GM18498 (cell line): ENCODE results near the gene FAM120A.
A peak's percentile ranks its signal among the peaks of the same experiment; 100 is the strongest.

Source experiments
- ATAC-seq: cut with Tn5 transposase; IDR thresholded peaks from one replicate; pipeline ENCODE4 v1.9.1; 2021; ENCODE audit warnings: mild to moderate bottlenecking, moderate library complexity; ENCODE audit not compliant: unreplicated experiment

The FAM120A gene

DNA sequence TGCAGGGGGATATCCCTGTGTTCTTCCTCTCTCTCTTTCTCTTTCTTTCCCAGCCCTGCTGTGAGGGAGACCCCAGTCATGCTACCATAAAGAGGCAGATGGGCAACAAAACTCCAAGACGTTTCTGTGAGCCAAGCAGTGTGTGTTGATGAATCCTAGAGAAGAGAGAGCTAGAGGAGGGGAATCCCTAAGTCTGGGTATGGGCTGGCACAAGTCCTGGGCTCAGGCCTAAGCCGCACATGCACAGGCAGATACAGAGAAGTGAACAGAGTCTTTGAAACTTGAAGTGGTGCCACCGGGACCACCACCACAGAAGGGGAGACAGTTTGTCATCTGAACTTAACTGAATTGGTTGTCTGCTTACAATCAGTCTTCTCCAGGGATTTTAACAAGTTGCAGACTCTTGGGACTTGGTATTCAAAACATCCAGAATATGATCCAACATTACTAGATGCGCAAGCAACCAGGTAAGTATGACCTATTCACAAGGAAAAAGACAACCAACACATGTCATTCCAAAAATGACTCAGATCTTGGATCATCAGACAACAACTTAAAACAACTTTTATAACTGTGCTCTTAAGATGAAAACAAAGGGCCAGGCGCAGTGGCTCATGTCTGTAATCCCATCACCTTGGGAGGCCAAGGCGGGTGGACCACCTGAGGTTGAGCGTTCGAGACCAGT, 10.4 kb upstream of the FAM120A start:
- no peak for ATAC-seq

DNA sequence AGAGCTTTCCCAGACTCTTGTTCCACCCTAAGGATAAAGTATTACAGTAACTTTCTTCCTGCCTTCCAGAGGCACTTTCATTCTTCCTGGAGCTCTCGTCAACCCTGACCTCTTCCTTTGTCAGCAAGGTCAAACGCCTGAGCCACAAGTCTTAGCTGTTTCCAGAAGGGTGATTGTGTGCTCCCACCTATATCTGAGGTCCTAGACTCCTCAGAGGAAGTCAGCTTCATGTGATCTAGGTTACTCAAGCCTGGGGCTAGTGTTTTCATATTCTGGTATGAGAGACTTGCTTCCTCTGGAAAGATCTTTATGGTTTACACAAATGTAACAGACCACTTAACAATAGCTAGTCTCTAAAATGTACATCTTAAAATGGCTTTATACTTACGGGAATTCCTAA, 5.4 kb upstream of the FAM120A start:
- ATAC-seq, result no peak

DNA sequence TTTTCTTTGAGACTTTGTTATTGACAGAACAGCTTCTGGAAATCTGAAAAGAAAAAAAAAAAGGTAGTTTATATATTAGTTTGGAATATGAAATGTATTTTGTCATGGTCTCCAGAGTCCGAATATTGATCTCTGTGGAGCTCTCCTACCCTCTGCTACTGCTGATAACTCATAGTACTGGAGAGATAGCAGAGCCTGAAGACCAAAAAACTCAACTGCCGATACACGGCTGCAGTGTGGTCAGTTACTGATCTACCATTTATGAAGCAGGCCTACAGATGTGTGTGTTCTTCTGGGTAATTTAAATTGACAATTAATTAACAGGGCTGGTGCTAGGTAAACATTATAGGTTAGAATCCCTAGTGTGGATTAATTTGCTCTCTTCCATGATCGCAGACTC, 3.8 kb upstream of the FAM120A start:
- ATAC-seq, result no peak

DNA sequence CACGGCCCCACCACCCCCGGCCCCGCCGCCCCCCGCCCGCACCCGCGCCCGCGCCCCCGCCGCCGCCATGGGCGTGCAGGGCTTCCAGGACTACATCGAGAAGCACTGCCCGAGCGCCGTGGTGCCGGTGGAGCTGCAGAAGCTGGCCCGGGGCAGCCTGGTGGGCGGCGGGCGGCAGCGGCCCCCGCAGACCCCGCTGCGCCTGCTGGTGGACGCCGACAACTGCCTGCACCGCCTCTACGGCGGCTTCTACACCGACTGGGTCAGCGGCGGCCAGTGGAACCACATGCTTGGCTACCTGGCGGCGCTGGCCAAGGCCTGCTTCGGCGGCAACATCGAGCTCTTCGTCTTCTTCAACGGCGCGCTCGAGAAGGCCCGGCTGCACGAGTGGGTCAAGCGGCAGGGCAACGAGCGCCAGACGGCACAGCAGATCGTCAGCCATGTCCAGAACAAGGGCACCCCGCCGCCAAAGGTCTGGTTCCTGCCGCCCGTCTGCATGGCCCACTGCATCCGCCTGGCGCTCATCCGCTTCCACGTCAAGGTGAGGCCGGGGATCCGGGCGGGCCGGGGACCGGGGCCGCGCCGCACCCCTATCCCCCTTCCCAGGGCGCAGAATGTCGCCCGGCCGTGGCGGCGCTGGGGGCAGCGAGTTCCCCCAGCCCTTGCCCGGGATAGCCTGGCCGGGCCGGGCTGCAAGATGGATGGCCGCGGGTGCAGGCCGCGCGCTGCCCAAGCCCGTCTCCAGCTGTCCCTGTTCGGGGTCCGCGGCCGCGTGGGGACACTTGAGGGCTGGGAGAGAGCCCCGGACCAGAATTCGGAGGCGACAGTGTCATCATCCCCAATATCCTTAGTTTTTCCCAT, 594 bp downstream of the FAM120A start:
- peak; percentile 21 for ATAC-seq

DNA sequence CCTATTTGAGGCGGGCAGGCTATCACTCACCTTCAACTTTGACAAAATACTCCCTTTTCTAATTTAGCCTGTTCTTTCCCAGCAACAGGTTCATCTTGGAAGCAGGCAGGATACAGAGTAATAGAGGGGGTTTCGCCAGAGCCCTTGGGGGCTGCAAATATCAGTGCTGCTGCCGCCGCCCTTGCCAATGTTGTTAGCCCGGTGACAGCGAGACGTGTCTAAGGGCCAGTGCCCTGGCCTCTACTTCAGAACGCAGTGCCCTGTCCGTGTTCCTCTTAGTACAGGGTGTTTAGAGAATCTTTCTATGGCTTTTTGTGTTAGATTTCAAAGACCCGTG, 1.2 kb downstream of the FAM120A start:
- no peak for ATAC-seq

DNA sequence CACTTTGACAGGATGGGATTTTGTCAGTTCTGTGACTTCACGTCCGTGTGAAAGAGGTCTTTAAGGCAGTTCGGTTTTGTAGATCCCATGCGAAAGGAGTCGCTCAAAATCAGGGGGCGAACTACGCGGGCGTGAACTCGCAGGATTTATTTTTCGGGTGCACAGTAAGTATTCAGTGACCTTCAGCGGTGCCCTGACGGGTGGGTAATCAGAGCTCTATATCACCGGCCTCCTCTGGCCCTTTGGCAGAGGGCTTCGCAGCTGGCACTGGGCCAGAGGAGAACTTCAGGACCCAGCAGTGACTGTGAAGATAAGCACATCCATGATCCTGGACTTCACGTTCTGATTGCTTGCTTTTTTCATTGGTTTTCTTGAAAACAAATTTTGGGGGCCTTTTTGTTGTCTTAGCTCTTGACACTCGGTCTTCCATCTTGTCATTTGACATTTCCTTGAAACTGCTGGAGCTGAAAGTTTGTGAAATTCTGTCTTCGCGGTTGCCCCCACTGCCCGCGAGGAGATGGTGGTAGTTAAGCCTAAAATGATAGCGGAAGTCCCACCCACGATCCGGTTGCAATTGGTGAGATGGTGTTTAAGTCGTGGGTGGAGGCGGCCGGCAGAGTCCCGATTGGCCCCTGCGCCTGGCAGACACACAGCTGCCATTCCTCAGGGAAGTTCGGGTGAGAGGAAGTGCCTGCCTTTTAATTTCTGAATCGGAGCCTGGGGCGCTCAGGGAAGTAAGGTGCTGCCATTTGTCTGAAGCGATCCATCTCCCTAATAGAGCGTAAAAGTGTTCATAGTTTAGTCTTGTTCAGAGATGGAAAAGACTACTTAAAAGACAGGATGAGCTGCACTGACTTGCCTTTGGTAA, 1.8 kb downstream of the FAM120A start, which contains the start of gene FAM120AOS:
Gene FAM120AOS (minus strand): TSS at position 535 of the 868 bp plus-strand sequence. CDS start 872 bp downstream, outside the sequence.
- ATAC-seq, result peak; percentile 64

DNA sequence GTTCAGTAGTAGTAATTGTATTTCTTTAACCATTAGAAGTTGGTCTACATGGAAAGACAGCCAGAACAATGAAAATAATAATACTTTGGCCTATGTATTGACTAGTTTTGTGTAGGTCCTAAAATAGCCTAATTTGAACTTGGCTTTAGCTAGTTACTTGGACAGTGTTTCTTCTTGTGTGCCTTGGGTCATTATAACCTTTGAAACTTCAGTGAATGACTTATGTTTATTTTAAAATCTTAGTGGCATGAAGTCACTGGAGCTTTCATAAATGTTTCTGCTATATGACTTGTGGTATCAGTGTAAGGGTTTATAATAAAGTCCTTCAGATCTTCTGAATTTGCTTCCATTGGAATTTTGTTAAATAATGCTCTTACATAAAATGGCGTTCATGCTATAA, 4.5 kb downstream of the FAM120A start:
- ATAC-seq, result no peak

DNA sequence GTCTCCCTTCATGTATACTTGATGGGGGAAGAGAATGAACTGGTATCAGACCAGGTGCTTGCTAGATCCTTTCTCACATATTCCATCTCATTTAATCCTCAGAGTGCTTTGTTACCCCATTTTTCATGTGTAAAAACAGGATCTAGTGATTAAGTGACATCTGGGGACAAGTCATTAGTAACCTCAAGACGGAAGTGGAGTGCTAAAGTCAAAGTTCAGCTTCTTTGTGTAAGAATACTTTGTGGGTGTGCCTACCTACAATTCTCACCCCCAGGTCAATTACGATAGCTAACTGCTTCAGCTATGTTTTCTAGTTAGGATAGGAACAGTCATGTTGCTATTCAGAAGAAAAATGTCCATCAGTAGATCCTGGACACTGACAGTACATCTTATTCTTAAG, 5.0 kb downstream of the FAM120A start:
- ATAC-seq, result no peak

DNA sequence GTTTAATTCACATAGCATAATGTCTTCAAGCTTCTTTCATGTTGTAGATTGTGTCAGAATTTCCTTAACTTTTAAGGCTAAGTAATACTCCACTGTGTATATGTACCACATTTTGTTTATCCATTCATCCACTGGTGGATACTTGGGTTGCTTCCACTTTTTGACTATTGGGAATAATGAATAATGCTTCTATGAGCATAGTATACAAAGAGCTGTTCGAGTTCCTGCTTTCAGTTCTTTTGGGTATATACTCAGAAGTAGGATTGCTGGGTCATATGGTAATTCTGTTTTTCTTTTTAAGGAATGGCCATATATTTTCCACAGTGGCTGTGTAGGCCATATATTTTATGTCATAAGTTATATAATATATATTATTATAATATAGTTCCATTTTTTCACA, 5.5 kb downstream of the FAM120A start:
- no peak for ATAC-seq

DNA sequence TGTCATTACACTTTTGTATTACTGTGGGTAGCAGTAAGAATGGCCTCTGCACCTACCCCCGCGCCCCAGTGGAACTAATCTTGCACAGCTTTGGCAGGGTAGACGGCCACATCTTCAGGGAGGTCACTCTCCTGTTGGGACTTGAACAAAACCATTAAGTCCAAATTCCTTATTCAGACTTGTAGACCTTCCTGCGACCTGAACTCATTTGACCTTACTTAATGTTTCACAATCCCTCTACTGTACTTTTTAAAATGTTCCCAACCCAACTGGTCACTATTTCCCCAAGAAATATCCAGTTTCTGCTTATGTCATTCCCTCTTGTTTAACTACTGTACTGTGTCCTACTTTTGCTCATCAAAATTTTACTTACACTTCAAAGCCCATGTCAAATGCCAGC, 7.2 kb downstream of the FAM120A start:
- ATAC-seq, result no peak

DNA sequence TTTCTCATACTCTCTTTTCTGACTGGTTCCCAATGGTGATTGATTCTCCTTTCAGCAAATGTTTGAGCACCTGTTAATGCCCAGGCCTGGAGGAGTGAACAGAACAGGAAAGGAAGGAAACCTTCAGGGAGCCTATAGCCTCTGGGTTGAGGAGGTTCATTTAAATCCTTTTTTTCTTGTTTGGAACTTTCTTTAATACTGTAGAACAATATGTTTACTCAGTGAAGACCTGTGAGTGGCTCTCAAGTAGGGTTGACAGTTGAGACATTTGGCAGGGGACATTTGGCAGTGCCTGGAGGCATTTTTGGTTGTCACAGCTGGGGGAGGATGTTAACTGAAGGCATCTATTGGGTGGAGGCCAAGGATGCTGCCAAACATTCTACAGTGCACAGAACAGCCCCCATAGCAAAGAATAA, 8.0 kb downstream of the FAM120A start:
- ATAC-seq, result no peak

DNA sequence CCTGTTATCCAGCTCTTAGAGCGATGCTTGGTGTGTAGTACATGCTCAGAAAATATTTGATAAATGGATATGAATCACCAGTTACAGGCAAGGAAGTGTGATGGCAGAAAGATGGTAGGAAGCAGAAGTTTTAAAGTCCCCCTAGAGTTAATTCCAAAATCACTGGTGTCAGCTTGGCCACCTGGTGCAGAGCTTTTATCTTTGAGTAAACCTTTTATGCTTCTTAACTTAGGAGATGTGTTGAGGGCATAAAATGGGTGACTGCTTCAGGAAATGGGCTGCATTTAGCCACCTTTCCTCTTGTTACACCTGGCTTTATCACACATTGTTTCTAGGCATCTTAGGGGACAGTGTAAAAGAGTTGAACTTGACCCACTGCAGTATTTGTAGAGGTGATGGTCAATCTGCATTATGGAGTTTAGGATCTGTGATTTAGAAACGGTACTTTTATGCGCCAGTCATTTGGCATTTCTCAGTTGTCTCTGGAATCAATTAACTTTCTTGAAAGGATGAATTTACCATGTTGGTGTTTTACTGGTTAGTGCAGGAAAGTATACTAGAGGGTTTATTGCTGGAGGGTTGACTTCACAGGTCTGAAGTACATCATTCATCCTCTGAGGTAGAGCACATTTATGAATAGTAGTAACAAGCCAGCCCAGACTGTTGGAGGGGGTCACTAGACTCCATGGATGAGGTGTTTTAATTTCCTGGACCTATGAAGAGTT, 9.4 kb downstream of the FAM120A start:
- no peak for ATAC-seq

DNA sequence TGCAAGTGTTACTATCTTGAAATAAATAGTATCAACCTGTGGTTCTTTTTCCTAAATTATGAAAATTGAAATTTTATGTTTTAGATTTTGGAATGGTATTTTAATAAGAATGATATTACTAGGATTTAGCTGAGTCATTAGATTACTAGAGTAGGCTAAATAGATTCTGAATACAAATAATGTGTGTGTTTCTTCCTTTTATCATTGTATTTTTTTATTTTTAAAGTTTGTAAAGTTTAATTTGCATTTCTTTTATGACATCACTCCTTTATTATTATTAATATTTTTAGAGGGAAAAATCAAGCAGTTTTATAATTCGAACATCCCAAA, 9.9 kb downstream of the FAM120A start:
- no peak for ATAC-seq

DNA sequence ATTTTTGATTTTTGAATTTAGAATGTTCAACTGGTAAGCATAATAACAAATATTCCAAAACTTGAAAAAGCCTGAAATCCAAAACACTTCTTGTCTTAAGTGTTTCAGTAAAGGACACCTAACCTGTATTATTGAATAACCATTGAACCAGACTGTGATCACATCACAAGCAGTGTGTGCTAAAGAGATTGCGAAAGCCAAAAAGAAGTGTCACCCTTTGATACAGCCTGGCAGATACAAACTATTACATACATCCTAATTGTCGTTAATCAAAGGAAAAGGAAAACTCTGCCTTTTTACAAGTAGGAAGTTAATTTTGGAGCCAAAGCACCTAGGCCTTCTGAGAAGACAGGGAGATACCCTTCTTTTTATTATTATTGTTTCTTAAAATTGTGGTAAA, 10.3 kb downstream of the FAM120A start:
- ATAC-seq, result no peak

DNA sequence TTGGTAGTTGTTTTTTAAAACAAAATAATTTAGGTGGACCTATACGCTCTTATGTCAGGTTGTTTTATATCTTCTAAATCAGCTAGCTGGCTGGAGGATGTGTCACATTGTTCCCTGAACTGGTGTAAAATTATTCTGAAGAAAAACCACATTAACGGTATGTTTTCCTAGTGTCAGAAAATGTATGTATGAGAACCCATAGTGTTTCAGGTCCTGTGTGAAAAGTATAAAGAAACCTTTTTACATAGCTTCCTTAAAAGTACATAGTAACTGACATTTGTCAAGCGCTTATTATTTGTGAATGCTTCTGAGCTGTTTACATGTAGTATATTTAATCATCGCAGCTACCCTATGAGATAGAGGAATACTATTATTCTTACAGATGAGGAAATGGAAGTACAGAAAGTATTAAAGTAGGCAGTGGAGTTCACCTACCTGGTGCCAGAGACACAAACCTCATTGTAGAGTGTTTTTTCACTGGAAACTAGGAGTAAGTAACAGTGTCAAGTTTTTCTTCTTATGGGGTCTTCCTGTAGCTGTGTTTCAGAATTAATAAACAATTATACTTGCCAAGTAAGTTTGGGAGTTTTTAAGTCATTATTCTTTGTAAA, 12.3 kb downstream of the FAM120A start:
- ATAC-seq, result no peak

DNA sequence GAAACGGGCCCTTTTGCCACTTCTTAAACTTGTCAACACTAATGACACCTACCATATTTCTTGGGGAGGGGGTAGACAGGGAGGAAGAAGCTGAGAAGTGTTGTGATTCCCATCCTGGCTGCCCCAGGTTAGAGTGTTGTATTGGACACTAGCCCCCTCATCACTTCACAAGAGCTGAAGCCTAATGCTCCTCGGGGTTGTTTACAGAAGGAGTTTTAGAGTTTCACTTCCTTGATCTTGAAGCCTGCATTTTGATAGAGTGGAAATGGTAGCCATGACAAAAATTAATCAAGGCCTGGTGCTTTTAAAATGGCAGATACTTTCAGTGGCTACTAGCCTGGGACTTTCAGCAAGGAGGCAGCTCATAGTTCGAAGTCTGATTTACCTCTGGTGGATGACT, 12.9 kb downstream of the FAM120A start:
- no peak for ATAC-seq

DNA sequence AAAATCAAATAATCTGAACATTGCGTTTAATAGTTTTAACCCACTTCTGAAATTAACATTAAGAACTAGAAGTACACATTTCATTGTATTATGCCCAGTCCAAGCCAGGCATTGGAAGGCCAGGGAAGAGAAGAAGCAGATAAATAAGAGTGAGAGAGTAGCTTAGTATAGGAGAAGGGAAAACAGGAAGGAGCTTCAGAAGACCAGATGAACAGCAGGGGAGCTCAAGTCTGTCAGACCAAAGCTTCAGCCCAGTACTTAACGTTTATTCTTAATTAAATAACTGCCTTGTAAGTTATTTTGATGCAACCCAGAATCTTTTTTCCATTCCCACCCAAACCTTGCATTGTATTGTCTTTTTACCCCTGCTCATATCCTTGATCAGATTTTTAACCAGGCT, 13.4 kb downstream of the FAM120A start:
- no peak for ATAC-seq

DNA sequence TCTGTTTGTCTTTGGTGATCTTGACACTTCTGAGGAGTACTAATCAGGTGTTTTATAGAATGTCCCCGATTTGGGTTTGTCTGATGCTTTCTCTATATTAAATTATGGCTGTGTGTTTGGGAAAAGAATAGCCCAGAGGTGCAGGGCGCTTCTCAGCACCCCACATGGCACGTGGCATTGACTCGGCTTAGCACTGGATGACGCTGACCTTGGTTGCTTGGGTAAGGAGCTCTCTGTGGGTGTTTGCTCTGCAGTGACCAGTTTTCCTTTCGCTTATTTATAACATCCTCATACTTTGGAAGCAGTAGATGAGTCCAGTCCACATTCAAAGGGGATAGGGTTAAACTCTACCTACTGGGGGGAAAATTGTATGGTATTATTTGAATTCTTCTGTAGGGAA, 14.4 kb downstream of the FAM120A start:
- no peak for ATAC-seq

DNA sequence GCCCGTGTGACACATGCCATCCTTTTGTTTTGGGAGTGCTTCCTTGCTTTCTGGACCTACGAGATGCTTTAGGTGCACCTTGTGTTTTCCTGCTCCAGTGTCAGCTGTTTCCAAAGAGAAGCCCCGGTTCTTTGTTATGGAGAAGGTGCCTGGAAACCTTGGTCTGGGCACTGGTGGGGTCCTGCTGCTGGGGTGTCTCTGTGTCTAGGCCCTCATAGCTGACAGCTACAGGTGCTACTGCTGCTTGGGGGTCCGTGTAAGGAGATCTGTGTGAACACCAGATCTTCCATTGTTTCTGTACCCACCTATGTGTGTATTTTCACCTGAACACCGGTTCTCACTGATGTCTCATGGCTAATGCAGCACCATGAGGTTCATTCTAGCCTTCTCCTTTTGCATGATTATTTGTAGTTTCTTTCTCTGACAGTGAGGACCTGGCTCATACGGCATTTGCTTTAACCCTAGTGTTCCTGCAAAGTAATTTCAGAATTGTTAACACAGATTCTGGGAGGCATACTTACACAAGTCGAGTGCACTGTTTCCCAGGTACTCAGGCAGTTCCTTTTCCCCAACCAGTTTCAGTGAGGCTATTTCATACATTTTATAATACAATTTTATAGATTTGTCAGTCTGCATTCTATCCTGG, 15.1 kb downstream of the FAM120A start:
- no peak for ATAC-seq

DNA sequence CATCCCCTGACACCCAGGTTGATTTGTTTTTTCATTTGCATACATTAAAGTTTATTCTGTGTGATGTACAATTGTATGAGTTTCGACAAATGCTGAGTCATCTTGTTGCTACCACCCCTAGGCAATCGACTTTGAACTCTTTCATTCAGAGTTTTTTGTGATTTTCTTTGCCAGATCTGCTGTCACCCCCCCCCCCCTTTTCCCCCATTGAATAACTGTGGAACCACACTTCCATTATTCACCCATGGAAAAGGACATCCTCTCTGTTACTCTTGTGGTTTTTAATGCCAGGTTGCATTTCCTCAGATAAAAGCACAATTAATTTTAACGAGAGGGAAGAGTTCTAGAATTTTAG, 15.6 kb downstream of the FAM120A start:
- no peak for ATAC-seq
